Measurements from ENCODE around the gene ZBTB46.

GRCh38 chr20:63742381-63743024, 88.6 kb downstream of the ZBTB46 start:
- no peak for TF ChIP-seq POLR2A (IDR thresholded peaks at IDR 0.05)
- TF ChIP-seq, protein P1, sequence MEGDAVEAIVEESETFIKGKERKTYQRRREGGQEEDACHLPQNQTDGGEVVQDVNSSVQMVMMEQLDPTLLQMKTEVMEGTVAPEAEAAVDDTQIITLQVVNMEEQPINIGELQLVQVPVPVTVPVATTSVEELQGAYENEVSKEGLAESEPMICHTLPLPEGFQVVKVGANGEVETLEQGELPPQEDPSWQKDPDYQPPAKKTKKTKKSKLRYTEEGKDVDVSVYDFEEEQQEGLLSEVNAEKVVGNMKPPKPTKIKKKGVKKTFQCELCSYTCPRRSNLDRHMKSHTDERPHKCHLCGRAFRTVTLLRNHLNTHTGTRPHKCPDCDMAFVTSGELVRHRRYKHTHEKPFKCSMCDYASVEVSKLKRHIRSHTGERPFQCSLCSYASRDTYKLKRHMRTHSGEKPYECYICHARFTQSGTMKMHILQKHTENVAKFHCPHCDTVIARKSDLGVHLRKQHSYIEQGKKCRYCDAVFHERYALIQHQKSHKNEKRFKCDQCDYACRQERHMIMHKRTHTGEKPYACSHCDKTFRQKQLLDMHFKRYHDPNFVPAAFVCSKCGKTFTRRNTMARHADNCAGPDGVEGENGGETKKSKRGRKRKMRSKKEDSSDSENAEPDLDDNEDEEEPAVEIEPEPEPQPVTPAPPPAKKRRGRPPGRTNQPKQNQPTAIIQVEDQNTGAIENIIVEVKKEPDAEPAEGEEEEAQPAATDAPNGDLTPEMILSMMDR (IDR thresholded peaks at IDR 0.05), result no peak
- TF ChIP-seq POLR2AphosphoS5 (IDR thresholded peaks at IDR 0.05), result no peak

Measured in prostate gland (tissue), 2 donors.